Breast epithelium (tissue), 3 donors: ENCODE results near the gene ANO2.

Experiments
- POLR2A ChIP-seq: fragments of 450-650 bp; IDR thresholded peaks from one replicate; pipeline ENCODE4 v1.6.1; 2016; ENCODE audit warnings: antibody characterized with exemption, mild to moderate bottlenecking, moderate library complexity
- POLR2AphosphoS5 ChIP-seq, 3 donors: sonication (generic); formaldehyde crosslinking; IDR thresholded peaks; one replicate each; pipeline ENCODE4 v1.6.1; 2017; ENCODE audit warnings: antibody characterized with exemption in 3 of 3
- TF ChIP-seq, protein P1 (sequence below), 3 donors: fragments of 450-650 bp; IDR thresholded peaks; one replicate each; pipeline ENCODE4 v1.5.1; 2016 to 2017; ENCODE audit warnings: antibody characterized with exemption in 3 of 3, mild to moderate bottlenecking in 3 of 3, moderate library complexity in 3 of 3

- TF ChIP-seq, protein P1, sequence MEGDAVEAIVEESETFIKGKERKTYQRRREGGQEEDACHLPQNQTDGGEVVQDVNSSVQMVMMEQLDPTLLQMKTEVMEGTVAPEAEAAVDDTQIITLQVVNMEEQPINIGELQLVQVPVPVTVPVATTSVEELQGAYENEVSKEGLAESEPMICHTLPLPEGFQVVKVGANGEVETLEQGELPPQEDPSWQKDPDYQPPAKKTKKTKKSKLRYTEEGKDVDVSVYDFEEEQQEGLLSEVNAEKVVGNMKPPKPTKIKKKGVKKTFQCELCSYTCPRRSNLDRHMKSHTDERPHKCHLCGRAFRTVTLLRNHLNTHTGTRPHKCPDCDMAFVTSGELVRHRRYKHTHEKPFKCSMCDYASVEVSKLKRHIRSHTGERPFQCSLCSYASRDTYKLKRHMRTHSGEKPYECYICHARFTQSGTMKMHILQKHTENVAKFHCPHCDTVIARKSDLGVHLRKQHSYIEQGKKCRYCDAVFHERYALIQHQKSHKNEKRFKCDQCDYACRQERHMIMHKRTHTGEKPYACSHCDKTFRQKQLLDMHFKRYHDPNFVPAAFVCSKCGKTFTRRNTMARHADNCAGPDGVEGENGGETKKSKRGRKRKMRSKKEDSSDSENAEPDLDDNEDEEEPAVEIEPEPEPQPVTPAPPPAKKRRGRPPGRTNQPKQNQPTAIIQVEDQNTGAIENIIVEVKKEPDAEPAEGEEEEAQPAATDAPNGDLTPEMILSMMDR (IDR thresholded peaks at IDR 0.05): no peak
- TF ChIP-seq POLR2A (no peak), POLR2AphosphoS5 (IDR thresholded peaks at IDR 0.05) (no peak)
Observed at GRCh38 chr12:5621329-5621728, 323.7 kb downstream of the ANO2 start.
